Heart left ventricle (tissue), 16 donors: Measurements from ENCODE around the gene WNT6. TPM values are rescaled to one million over a fixed set of nuclear protein-coding genes. Genes with fewer than 3 reads are reported as not detected.

Experiments
- ATAC-seq, 4 donors: fragments of 200-7000 bp; cut with Tn5 transposase; one replicate each; pipeline ENCODE4 v1.9.1; 2020 to 2022; ENCODE audit warnings: moderate library complexity in 4 of 4, mild to moderate bottlenecking in 3 of 4, moderate number of reproducible peaks in 1 of 4
- DNase-seq, 5 donors: peaks; one replicate each; pipeline ENCODE4 v3.0.0-alpha.2; 2020
- H3K27ac ChIP-seq, 12 donors: fragments of 200-600 bp; sonication (generic) in 4 of 12; one replicate each; pipeline versions ENCODE4 v1.5.0 to v1.8.0; 2016 to 2022; ENCODE audit warnings: mild to moderate bottlenecking in 2 of 12
- H3K27me3 ChIP-seq, 9 donors: fragments of 200-600 bp; sonication (generic) in 2 of 9; one replicate each; pipeline versions ENCODE4 v1.5.1 to v1.8.0; 2016 to 2022; ENCODE audit warnings: mild to moderate bottlenecking in 3 of 9
- H3K36me3 ChIP-seq, 9 donors: fragments of 200-600 bp; sonication (generic) in 2 of 9; one replicate each; pipeline versions ENCODE4 v1.5.0 to v1.8.0; 2018 to 2022; ENCODE audit warnings: mild to moderate bottlenecking in 2 of 9
- H3K4me1 ChIP-seq, 12 donors: fragments of 200-600 bp; sonication (generic) in 4 of 12; one replicate each; pipeline versions ENCODE4 v1.5.0 to v1.8.0; 2016 to 2022; ENCODE audit warnings: mild to moderate bottlenecking in 3 of 12
- H3K4me3 ChIP-seq, 12 donors: fragments of 200-600 bp; sonication (generic) in 4 of 12; one replicate each; pipeline versions ENCODE4 v1.5.0 to v1.8.0; 2017 to 2022; ENCODE audit warnings: mild to moderate bottlenecking in 9 of 12, moderate library complexity in 4 of 12
- H3K9me3 ChIP-seq, 12 donors: fragments of 200-600 bp; sonication (generic) in 4 of 12; one replicate each; pipeline versions ENCODE4 v1.5.0 to v1.8.0; 2016 to 2022; ENCODE audit warnings: mild to moderate bottlenecking in 1 of 12
- POLR2A ChIP-seq, 2 donors: fragments of 450-650 bp; IDR thresholded peaks; one replicate each; pipeline ENCODE4 v1.6.1; 2017; ENCODE audit warnings: antibody characterized with exemption in 2 of 2, mild to moderate bottlenecking in 2 of 2, moderate library complexity in 2 of 2
- WGBS, 4 donors: extraction: QIAGEN DNeasy Blood & Tissue Kit in 2 of 4; methylation state at CpG; one replicate each; pipeline versions ENCODE4 v1.1.5 to v1.1.7; 2013 to 2018; 5-methylcytosine and 5-hydroxymethylcytosine counted together
- intact Hi-C, 10 donors: fragments of 100-400 bp; cut with DNase I; formaldehyde crosslinking; loops; one replicate each; pipeline versions ENCODE4 v1.11.1 to v1.14.2; 2022
- long read RNA-seq, 3 donors: library from polyadenylated mRNA; unstranded; transcript quantifications; one replicate each; pipeline ENCODE4 v2.0.0, GENCODE V29; 2020 to 2021
- polyA plus RNA-seq, 2 donors: library from polyadenylated mRNA; stranded (reverse); fragments of 200-250 nt; gene quantifications; one replicate each; pipeline ENCODE4 v1.2.3, GENCODE V29; 2013
- total RNA-seq, 9 donors: library from RNA; depleted of rRNA in 2 of 9; stranded (reverse); fragments of >200 nt in 2 of 9; fragmentation: NEBNext Ultra II Directional in 3 of 9; extraction: Animal tissue kit (Norgen Biotek cat#: 25700) in 3 of 9; gene quantifications; one replicate each; pipeline versions ENCODE4 v1.1.0 to v1.2.4, GENCODE V29; 2016 to 2023
- TF ChIP-seq, protein P1 (sequence below), 12 donors: fragments of 200-600 bp; sonication (generic) in 4 of 12; IDR thresholded peaks; one replicate each; pipeline versions ENCODE4 v1.5.0 to v1.8.0; 2018 to 2022; ENCODE audit warnings: antibody characterized with exemption in 12 of 12, mild to moderate bottlenecking in 5 of 12
- donor health status: ischemic (EF 13 %, LVEDD 7.1; RV severe dilation, severe dysfunction).
- donor health status: healthy with polysubstance abuse.
- donor health status: DM: no; HTN: yes; CAD: no.
- donor health status: DM: no; HTN: no; CAD: no.
- donor health status: ischemic (EF 25% LVEDD 6.9; RV normal size, moderate dysfunction).
- donor health status: ischemic (EF 25% LVEDD 5.7; RV mildly dilated, moderate dysfunction).
- donor health status: healthy.
- donor health status: DM: yes; HTN: yes; CAD: no.
- donor health status: ischemic (EF 35%, LVEDD 5.7; RV mildly dilated, moderate dysfunction).
- donor health status: nonischemic (EF 11% LVEDD 7.7; RV severe dilation, severe dysfunction).
- donor health status: DM: yes; HTN: yes; CAD: no.
- donor health status: PGD.
- donor health status: ischemic (EF 29% LVEDD 5.4; RV normal size, mild dysfunction).
- donor health status: nonischemic (EF 23%, LVEDD 6.1; RV moderate dilation, normal function).

The WNT6 gene
- total RNA-seq, result 10 to 100 TPM in 1 of 9 donors, 1 to 10 TPM in 3, under 1 TPM in 5; 0.34 to 13.1 (median 1.00) TPM
- polyA plus RNA-seq, result 1 to 10 TPM in 1 of 2 donors, under 1 TPM in 1; 0.44 to 1.4 TPM
- long read RNA-seq, donor 1, partial matches to known transcripts, result 1 of 4 reads
- long read RNA-seq, donor 1, other reads (novel, unspliced or antisense), result 0 of 4 reads
- long read RNA-seq, donor 2, result 0 reads
- long read RNA-seq, donor 3, partial matches to known transcripts, result 0 of 3 reads
- long read RNA-seq, donor 3, other reads (novel, unspliced or antisense), result 0 of 3 reads

DNA sequence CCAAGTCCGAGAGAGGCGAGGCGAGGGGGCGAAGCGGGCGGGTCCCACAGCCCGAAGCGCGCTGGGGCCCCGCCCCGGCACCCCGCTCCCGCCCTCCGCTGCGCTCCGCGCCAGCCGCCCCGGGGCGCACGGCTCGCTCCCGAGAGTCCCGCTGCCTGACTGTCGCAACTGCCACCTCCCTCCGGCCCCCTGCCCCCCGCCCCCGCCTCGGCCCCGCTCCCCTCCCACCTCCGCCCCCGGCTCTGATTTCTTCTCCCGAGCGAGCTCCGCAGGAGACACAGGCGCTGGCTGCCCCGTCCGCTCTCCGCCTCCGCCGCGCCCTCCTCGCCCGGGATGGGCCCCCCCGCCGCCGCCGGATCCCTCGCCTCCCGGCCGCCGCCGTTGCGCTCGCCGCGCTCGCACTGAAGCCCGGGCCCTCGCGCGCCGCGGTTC lies at the start of gene WNT6:
TSS of gene WNT6 (plus strand) at position 250 of the 432 bp plus-strand sequence. CDS start 233 bp downstream, outside the sequence.
- no peak for DNase-seq
- peaks cover 21 to 91% (median 69%) of the 10 kb centered on the region in 9 donors for H3K27me3 ChIP-seq

DNA sequence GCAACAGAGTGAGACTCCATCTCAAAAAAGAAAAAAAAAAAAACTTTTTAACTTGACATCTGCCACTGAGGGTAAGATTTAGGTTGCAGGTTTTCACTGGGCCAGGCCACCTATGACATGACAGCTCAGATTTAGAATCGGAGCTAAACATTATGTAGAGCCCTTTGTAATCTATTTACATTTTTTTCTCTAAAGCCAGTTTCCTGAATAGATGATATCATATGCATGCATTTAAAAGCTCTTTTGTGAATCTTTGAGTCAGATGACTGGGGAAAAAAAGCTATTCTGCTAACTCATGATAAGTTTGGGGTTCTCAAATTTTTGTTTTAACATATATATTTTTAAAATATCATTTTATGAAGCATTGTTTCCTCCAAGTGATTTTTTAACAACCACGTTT lies 49.3 kb upstream of the WNT6 start:
- H3K4me1 ChIP-seq, result peaks cover 0 to 18% (median 7%) of the 10 kb centered on the region in 12 donors
- H3K9me3 ChIP-seq, result no peaks in the 10 kb centered on the region
- H3K27ac ChIP-seq, result no peak overlapping the region
- DNase-seq (no peak), ATAC-seq (no peak)
- TF ChIP-seq, protein P1, sequence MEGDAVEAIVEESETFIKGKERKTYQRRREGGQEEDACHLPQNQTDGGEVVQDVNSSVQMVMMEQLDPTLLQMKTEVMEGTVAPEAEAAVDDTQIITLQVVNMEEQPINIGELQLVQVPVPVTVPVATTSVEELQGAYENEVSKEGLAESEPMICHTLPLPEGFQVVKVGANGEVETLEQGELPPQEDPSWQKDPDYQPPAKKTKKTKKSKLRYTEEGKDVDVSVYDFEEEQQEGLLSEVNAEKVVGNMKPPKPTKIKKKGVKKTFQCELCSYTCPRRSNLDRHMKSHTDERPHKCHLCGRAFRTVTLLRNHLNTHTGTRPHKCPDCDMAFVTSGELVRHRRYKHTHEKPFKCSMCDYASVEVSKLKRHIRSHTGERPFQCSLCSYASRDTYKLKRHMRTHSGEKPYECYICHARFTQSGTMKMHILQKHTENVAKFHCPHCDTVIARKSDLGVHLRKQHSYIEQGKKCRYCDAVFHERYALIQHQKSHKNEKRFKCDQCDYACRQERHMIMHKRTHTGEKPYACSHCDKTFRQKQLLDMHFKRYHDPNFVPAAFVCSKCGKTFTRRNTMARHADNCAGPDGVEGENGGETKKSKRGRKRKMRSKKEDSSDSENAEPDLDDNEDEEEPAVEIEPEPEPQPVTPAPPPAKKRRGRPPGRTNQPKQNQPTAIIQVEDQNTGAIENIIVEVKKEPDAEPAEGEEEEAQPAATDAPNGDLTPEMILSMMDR (IDR thresholded peaks at IDR 0.05), result no peak
- no peak for TF ChIP-seq POLR2A (IDR thresholded peaks at IDR 0.05)
- 72 to 80% (median 78%) methylated on average over 2 of the region's 2 CpGs for WGBS, 4 donors
- intact Hi-C loops, result no loop called here
- no peak overlapping the region for H3K4me3 ChIP-seq
- peaks cover 0 to 36% (median 27%) of the 10 kb centered on the region in 9 donors for H3K36me3 ChIP-seq
- no peaks in the 10 kb centered on the region for H3K27me3 ChIP-seq

More for the DNA sequence above, at the start of gene WNT6:
- H3K4me3 ChIP-seq, result peak within 1 kb of the TSS; percentile 6 to 59 (median 48)
- H3K4me1 ChIP-seq, result peaks cover 0 to 38% (median 11%) of the 10 kb centered on the region in 12 donors
- no peaks in the 10 kb centered on the region for H3K36me3 ChIP-seq
- 0 to 3% (median 1%) methylated on average over 21 to 64 of the region's 64 CpGs for WGBS, 4 donors
- H3K9me3 ChIP-seq, result no peaks in the 10 kb centered on the region
- TF ChIP-seq POLR2A (IDR thresholded peaks at IDR 0.05), result no peak
- TF ChIP-seq, protein P1 (IDR thresholded peaks at IDR 0.05), result no peak
- H3K27ac ChIP-seq, result peak within 1 kb of the TSS in 4 of 12 donors; percentile 24 to 64 (median 31)
- peak in 1 of 4 donors; percentile 21 for ATAC-seq
- intact Hi-C loops, result loop anchor here in 1 of 10 donors (10.0 kb wide), 1 partner anchor 295 kb away; no protein-coding TSS in a partner anchor

DNA sequence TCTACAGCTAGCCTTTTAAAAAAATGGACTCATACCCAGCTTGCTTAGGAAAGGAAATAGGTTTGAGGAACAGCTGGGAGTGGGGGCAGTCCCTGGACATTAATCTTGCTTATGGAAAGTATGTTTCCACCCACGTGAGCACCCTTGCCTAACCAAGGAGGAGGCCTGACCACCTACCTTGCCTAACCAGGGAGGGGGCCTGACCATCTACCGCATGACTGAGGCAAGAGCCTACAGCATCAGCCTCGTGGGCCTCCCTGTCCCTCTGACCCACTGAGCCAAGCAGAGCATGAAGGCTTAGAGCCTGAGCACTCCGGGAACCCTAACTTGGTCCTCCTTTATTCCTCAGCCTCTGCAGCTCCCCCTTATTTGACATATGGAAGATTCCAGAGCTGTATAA lies 48.2 kb upstream of the WNT6 start:
- Histone ChIP-seq H3K27me3 (no peaks in the 10 kb centered on the region), H3K36me3 (peaks cover 0 to 47% (median 35%) of the 10 kb centered on the region in 9 donors), H3K4me1 (peaks cover 0 to 7% (median 0%) of the 10 kb centered on the region in 12 donors), H3K9me3 (no peaks in the 10 kb centered on the region), H3K4me3 (no peak overlapping the region), H3K27ac (no peak overlapping the region)
- DNase-seq (no peak), ATAC-seq (no peak)
- intact Hi-C loops, result no loop called here
- TF ChIP-seq, protein P1 (IDR thresholded peaks at IDR 0.05), result no peak
- TF ChIP-seq POLR2A (IDR thresholded peaks at IDR 0.05), result no peak
- WGBS, 4 donors, result 81 to 88% (median 83%) methylated on average over 3 to 4 of the region's 4 CpGs

DNA sequence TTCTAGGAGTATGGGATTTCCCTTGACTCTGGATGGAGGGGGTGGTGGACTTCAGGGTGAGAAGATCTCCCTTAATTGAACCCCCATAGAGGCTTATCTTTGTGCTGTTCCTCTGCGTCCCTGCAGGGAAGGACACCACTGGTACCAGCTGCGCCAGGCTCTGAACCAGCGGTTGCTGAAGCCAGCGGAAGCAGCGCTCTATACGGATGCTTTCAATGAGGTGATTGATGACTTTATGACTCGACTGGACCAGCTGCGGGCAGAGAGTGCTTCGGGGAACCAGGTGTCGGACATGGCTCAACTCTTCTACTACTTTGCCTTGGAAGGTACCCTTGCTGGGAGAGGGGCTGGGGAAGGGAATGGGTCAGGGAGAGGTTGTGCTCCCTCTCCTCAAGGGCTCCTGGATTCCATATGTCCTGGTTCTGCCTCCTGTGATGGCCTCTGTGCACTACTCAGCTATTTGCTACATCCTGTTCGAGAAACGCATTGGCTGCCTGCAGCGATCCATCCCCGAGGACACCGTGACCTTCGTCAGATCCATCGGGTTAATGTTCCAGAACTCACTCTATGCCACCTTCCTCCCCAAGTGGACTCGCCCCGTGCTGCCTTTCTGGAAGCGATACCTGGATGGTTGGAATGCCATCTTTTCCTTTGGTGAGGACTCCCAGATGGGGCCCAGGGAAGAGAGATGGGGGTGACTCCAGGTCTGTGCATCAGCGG lies 47.3 kb upstream of the WNT6 start:
- H3K27ac ChIP-seq, result no peak overlapping the region
- peaks cover 0 to 51% (median 35%) of the 10 kb centered on the region in 9 donors for H3K36me3 ChIP-seq
- 95 to 97% (median 97%) methylated on average over 20 to 21 of the region's 21 CpGs for WGBS, 4 donors

More for the DNA sequence above, 47.3 kb upstream of the WNT6 start:
- ATAC-seq (no peak), DNase-seq (no peak)
- Histone ChIP-seq H3K9me3 (no peaks in the 10 kb centered on the region), H3K4me3 (no peak overlapping the region), H3K4me1 (peaks cover 0 to under 1% (median 0%) of the 10 kb centered on the region in 12 donors), H3K27me3 (no peaks in the 10 kb centered on the region)
- intact Hi-C loops, result no loop called here
- no peak for TF ChIP-seq POLR2A (IDR thresholded peaks at IDR 0.05)
- TF ChIP-seq, protein P1 (IDR thresholded peaks at IDR 0.05), result no peak
